ENCODE data around the gene LCLAT1. TPM values are rescaled to one million over a fixed set of nuclear protein-coding genes. Genes with fewer than 3 reads are reported as not detected.

LCLAT1 gene
- total RNA-seq, 1 donor from 2014 or later, result 31.4 TPM

GRCh38 chr2:30688956-30689401 lies 241.9 kb downstream of the LCLAT1 start:
- no peak overlapping the region for H3K27ac Mint-ChIP-seq
- peak; percentile 51 for DNase-seq
- no peaks in the 10 kb centered on the region for H3K4me1 Mint-ChIP-seq
- H3K36me3 Mint-ChIP-seq (ENCODE audit: low read depth), result no peaks in the 10 kb centered on the region
- intact Hi-C loops (cut with micrococcal nuclease), result no loop called here
- H3K4me3 Mint-ChIP-seq, result no peak overlapping the region
- peaks cover 7% of the 10 kb centered on the region for H3K27me3 Mint-ChIP-seq
- H3K9me3 Mint-ChIP-seq, result no peaks in the 10 kb centered on the region

- no peak overlapping the region for H3K4me3 Mint-ChIP-seq
Measured at GRCh38 chr2:30689496-30690125, 242.6 kb downstream of the LCLAT1 start.

GRCh38 chr2:30690126-30690561 lies 243.1 kb downstream of the LCLAT1 start:
- Mint-ChIP-seq H3K9me3 (no peaks in the 10 kb centered on the region), H3K4me3 (no peak overlapping the region), H3K27ac (no peak overlapping the region), H3K4me1 (no peaks in the 10 kb centered on the region), H3K36me3 (ENCODE audit: low read depth) (no peaks in the 10 kb centered on the region), H3K27me3 (peaks cover 9% of the 10 kb centered on the region)
- intact Hi-C loops (cut with micrococcal nuclease), result no loop called here
- DNase-seq, result peak; percentile 40

More at GRCh38 chr2:30689496-30690125, 242.6 kb downstream of the LCLAT1 start:
- intact Hi-C loops (cut with micrococcal nuclease), result no loop called here
- no peak overlapping the region for H3K27ac Mint-ChIP-seq
- H3K36me3 Mint-ChIP-seq (ENCODE audit: low read depth), result no peaks in the 10 kb centered on the region
- H3K27me3 Mint-ChIP-seq, result peaks cover 7% of the 10 kb centered on the region
- no peaks in the 10 kb centered on the region for H3K4me1 Mint-ChIP-seq
- no peaks in the 10 kb centered on the region for H3K9me3 Mint-ChIP-seq
- DNase-seq, result peak; percentile 39

GRCh38 chr2:30691091-30691947 lies 244.3 kb downstream of the LCLAT1 start:
- Mint-ChIP-seq H3K9me3 (no peaks in the 10 kb centered on the region), H3K4me3 (no peak overlapping the region), H3K36me3 (ENCODE audit: low read depth) (no peaks in the 10 kb centered on the region), H3K27ac (no peak overlapping the region), H3K4me1 (no peaks in the 10 kb centered on the region), H3K27me3 (peaks cover 13% of the 10 kb centered on the region)
- DNase-seq, result peak; percentile 45
- intact Hi-C loops (cut with micrococcal nuclease), result no loop called here

- intact Hi-C loops (cut with micrococcal nuclease), result no loop called here
- no peaks in the 10 kb centered on the region for H3K9me3 Mint-ChIP-seq
- no peaks in the 10 kb centered on the region for H3K36me3 Mint-ChIP-seq (ENCODE audit: low read depth)
- peak; percentile 55 for DNase-seq
- no peak overlapping the region for H3K27ac Mint-ChIP-seq
- no peaks in the 10 kb centered on the region for H3K4me1 Mint-ChIP-seq
- H3K27me3 Mint-ChIP-seq, result peaks cover 13% of the 10 kb centered on the region
- no peak overlapping the region for H3K4me3 Mint-ChIP-seq
Measured at GRCh38 chr2:30691948-30692828, 245.1 kb downstream of the LCLAT1 start.

- Mint-ChIP-seq H3K4me1 (no peaks in the 10 kb centered on the region), H3K27me3 (peaks cover 13% of the 10 kb centered on the region), H3K36me3 (ENCODE audit: low read depth) (no peaks in the 10 kb centered on the region), H3K4me3 (no peak overlapping the region), H3K27ac (no peak overlapping the region), H3K9me3 (no peaks in the 10 kb centered on the region)
- peak; percentile 49 for DNase-seq
- intact Hi-C loops (cut with micrococcal nuclease), result no loop called here
Measured at GRCh38 chr2:30692829-30693275, 245.8 kb downstream of the LCLAT1 start.

Other genes with a start within 250 kb of the LCLAT1 start
- gene LBH, start 215.7 kb upstream of the LCLAT1 start, total RNA-seq, result 176 and 184 TPM in 2 replicates